SK-N-SH (cell line): ENCODE measurements around the gene SHPK. TPM values are rescaled to one million over a fixed set of nuclear protein-coding genes. Genes with fewer than 3 reads are reported as not detected.

Experiments
- CTCF ChIA-PET: fragments of 300-600, 350-600 bp; formaldehyde crosslinking; extraction: SDS; loops from one replicate; lab custom pipeline; 2021; lab: Yijun Ruan, JAX
- POLR2A ChIA-PET: fragments of 350-600 bp; sonication (Branson Sonifier 250); formaldehyde crosslinking; extraction: SDS; loops from one replicate; lab custom pipeline; 2020; ENCODE audit warnings: antibody characterized with exemption, inconsistent platforms; lab: Yijun Ruan, JAX
- DNase-seq: peaks from one replicate; pipeline ENCODE4 v3.0.0; 2012
- H2AFZ ChIP-seq: fragments of 200-600 bp; sonication (generic); 2 replicates; pipeline ENCODE4 v1.8.1; 2016; ENCODE audit warnings: antibody characterized with exemption, mild to moderate bottlenecking, low read depth
- H3F3A ChIP-seq: fragments of 200-600 bp; sonication (generic); replicated peaks from 2 replicates; pipeline ENCODE3; 2016; ENCODE audit warnings: antibody characterized with exemption, mild to moderate bottlenecking; ENCODE audit not compliant: insufficient read depth
- H3K27ac ChIP-seq, 2 experiments: fragments of 200-500 bp in 1 of 2; fragments of 200-600 bp in 1 of 2; sonication (Bioruptor generic) in 1 of 2; sonication (generic), shearing (Covaris generic) in 1 of 2; 2 replicates each; pipeline versions ENCODE4 v1.5.1 to v1.6.1; 2014 to 2016; ENCODE audit warnings: low read depth in 2 of 2, inconsistent platforms in 1 of 2, low read length in 1 of 2, mild to moderate bottlenecking in 1 of 2, mixed read lengths in 1 of 2
- H3K27me3 ChIP-seq: fragments of 200-600 bp; sonication (generic), shearing (Covaris generic); 2 replicates; pipeline ENCODE4 v1.6.1; 2016; ENCODE audit warnings: mixed run types; ENCODE audit not compliant: insufficient read depth
- H3K36me3 ChIP-seq, 2 experiments: fragments of 200-500 bp in 1 of 2; fragments of 200-600 bp in 1 of 2; sonication (Bioruptor generic) in 1 of 2; sonication (generic) in 1 of 2; replicated peaks in 1 of 2; 2 replicates each; pipeline versions ENCODE3 to v1.5.1; 2014 to 2016; ENCODE audit warnings: low read length in 1 of 2, mild to moderate bottlenecking in 1 of 2; ENCODE audit not compliant: insufficient read depth in 2 of 2, control insufficient read depth in 1 of 2
- H3K4me1 ChIP-seq, 2 experiments: fragments of 200-500 bp in 1 of 2; fragments of 200-600 bp in 1 of 2; sonication (Bioruptor generic) in 1 of 2; sonication (generic), shearing (Covaris generic) in 1 of 2; 2 replicates each; pipeline versions ENCODE4 v1.5.1 to v1.6.1; 2014 to 2016; ENCODE audit warnings: low read depth in 1 of 2, low read length in 1 of 2, mixed run types in 1 of 2; ENCODE audit not compliant: insufficient read depth in 2 of 2, control insufficient read depth in 1 of 2
- H3K4me2 ChIP-seq: fragments of 200-600 bp; sonication (generic), shearing (Covaris generic); 2 replicates; pipeline ENCODE4 v1.6.1; 2017; ENCODE audit warnings: mixed run types
- H3K4me3 ChIP-seq, 2 experiments: fragments of 200-500 bp in 1 of 2; fragments of 200-600 bp in 1 of 2; sonication (Bioruptor generic) in 1 of 2; sonication (generic), shearing (Covaris generic) in 1 of 2; 2 replicates each; pipeline versions ENCODE4 v1.5.1 to v1.8.1; 2014 to 2016; ENCODE audit warnings: low read depth in 2 of 2, inconsistent platforms in 1 of 2, low read length in 1 of 2, mild to moderate bottlenecking in 1 of 2, mixed read lengths in 1 of 2, moderate library complexity in 1 of 2
- H3K79me2 ChIP-seq: fragments of 200-600 bp; sonication (generic); 2 replicates; pipeline ENCODE4 v1.8.1; 2017; ENCODE audit warnings: mild to moderate bottlenecking; ENCODE audit not compliant: insufficient read depth
- H3K9ac ChIP-seq: fragments of 200-600 bp; sonication (generic); 2 replicates; pipeline ENCODE4 v1.6.1; 2017; ENCODE audit warnings: mixed run types
- H3K9me2 ChIP-seq: fragments of 200-600 bp; sonication (generic); 2 replicates; pipeline ENCODE4 v1.6.1; 2017; ENCODE audit warnings: mixed run types
- H3K9me3 ChIP-seq: fragments of 200-600 bp; sonication (generic); 2 replicates; pipeline ENCODE4 v1.6.1; 2017; ENCODE audit warnings: mixed run types, mild to moderate bottlenecking, moderate library complexity
- H4K20me1 ChIP-seq: fragments of 200-600 bp; sonication (generic); 2 replicates; pipeline ENCODE4 v1.6.1; 2017; ENCODE audit warnings: mild to moderate bottlenecking, mixed run types; ENCODE audit not compliant: insufficient read depth
- ELF1 ChIP-seq: IDR thresholded peaks from 2 replicates; pipeline ENCODE4 v1.4.0; 2012
- EP300 ChIP-seq, 2 experiments: IDR thresholded peaks; 2 replicates each; pipeline versions ENCODE4 v1.4.0 to v1.6.1; 2012; ENCODE audit warnings: borderline replicate concordance in 1 of 2, low read depth in 1 of 2, low read length in 1 of 2
- FOSL2 ChIP-seq: IDR thresholded peaks from 2 replicates; pipeline ENCODE4 v1.4.0; 2012; ENCODE audit warnings: low read depth, mild to moderate bottlenecking, moderate library complexity, borderline replicate concordance
- FOXJ3 ChIP-seq: sonication (generic); formaldehyde crosslinking; IDR thresholded peaks from 2 replicates; pipeline ENCODE4 v1.5.1; 2020; ENCODE audit warnings: mild to moderate bottlenecking, missing genetic modification reagents
- FOXM1 ChIP-seq: IDR thresholded peaks from 2 replicates; pipeline ENCODE4 v1.4.0; 2012; ENCODE audit warnings: low read depth, mild to moderate bottlenecking
- JUND ChIP-seq: IDR thresholded peaks from 2 replicates; pipeline ENCODE4 v1.4.0; 2012
- MAX ChIP-seq: IDR thresholded peaks from 2 replicates; pipeline ENCODE4 v1.4.0; 2012; ENCODE audit warnings: low read depth
- NFIC ChIP-seq: IDR thresholded peaks from 2 replicates; pipeline ENCODE4 v1.4.0; 2012; ENCODE audit warnings: borderline replicate concordance
- NRF1 ChIP-seq: IDR thresholded peaks from 2 replicates; pipeline ENCODE4 v1.6.1; 2012; ENCODE audit warnings: low read depth, mild to moderate bottlenecking, low read length
- POLR2AphosphoS5 ChIP-seq: IDR thresholded peaks from 2 replicates; pipeline ENCODE4 v1.6.1; 2012; ENCODE audit warnings: low read depth, low read length
- RCOR1 ChIP-seq: fragments of 150-350 bp; IDR thresholded peaks from 2 replicates; pipeline ENCODE4 v1.6.1; 2017; ENCODE audit warnings: antibody characterized with exemption, low read length
- RFX5 ChIP-seq: IDR thresholded peaks from 2 replicates; pipeline ENCODE4 v1.6.1; 2012; ENCODE audit warnings: mild to moderate bottlenecking, improper control_type of control experiment, low read length
- RXRA ChIP-seq: IDR thresholded peaks from 2 replicates; pipeline ENCODE4 v1.4.0; 2012; ENCODE audit warnings: low read depth, mild to moderate bottlenecking, borderline replicate concordance
- SMC3 ChIP-seq: IDR thresholded peaks from 2 replicates; pipeline ENCODE4 v1.6.1; 2012; ENCODE audit warnings: low read depth, low read length, improper control_type of control experiment
- TEAD4 ChIP-seq: IDR thresholded peaks from 2 replicates; pipeline ENCODE4 v1.4.0; 2012; ENCODE audit warnings: mild to moderate bottlenecking, borderline replicate concordance; ENCODE audit not compliant: insufficient read depth
- WGBS: methylation state at CpG from one replicate; pipeline ENCODE4 v1.1.6; 2017; ENCODE audit warnings: low lambda C conversion rate; 5-methylcytosine and 5-hydroxymethylcytosine counted together
- polyA plus RNA-seq, 3 experiments: library from polyadenylated mRNA; depleted of rRNA; stranded (reverse); fragments of >200 nt; gene quantifications; 2 replicates each; pipeline ENCODE4 v1.2.3, GENCODE V29; 2012
- TF ChIP-seq, protein P1 (sequence below): IDR thresholded peaks from 2 replicates; pipeline ENCODE4 v1.4.0; 2012; ENCODE audit warnings: low read depth, borderline replicate concordance
- TF ChIP-seq, protein P2 (sequence below): fragments of 150-350 bp; IDR thresholded peaks from 2 replicates; pipeline ENCODE4 v1.6.1; 2016; ENCODE audit warnings: mild to moderate bottlenecking, low read depth, low read length

SHPK gene
- polyA plus RNA-seq, 1 of the 3 experiments (the other 2 are of a cell fraction) = 9.0 TPM

DNA sequence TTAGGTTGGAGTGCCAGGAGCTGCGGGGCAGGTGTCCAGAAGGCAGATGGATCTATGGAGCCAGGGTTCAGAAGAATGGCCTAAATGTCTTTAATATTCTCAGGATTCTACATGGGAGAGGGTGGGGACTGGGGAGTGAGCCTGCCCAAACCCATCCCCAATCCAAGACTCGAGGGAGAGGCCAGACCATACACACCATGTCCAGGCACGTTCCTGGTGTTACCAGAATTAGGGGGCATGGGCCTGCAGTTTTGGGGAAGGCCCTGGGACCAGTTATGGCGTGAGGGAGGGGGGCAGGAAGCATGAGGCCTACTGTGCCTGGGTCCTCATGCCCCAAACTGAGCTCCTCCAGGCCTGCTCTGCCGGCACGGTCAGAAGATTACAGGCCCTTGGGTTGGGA is 30.5 kb upstream of the SHPK start:
- H3K36me3 ChIP-seq = peaks cover 23 to 25% of the 10 kb centered on the region in 2 experiments
- WGBS = 90% methylated on average over 2 of the region's 6 CpGs
- peak overlapping the region in 1 of 2 experiments; percentile 24; a peak in 1 of 4 replicates for H3K27ac ChIP-seq
- peaks cover 0 to 20% of the 10 kb centered on the region in 2 experiments; a peak in 1 of 4 replicates for H3K4me1 ChIP-seq
- peak overlapping the region; percentile 100 for H3K4me2 ChIP-seq
- ChIA-PET CTCF (interaction anchor here (1.0 to 3.0 kb wide), 5 partner anchors 8 to 618 kb away, joined by 3 to 14 read pairs (median 5); partner anchors contain the start of gene P2RX5), POLR2A (interaction anchor here (0.5 to 2.2 kb wide), 2 partner anchors 30 to 621 kb away, joined by 3 to 10 read pairs; partner anchors contain the start of genes CTNS and SHPK)
- no peaks in the 10 kb centered on the region for H3K27me3 ChIP-seq
- peak overlapping the region; percentile 33; the same call in 1 of the 2 replicates for H3K9ac ChIP-seq
- peaks cover 39% of the 10 kb centered on the region for H4K20me1 ChIP-seq
- H3K79me2 ChIP-seq = peaks cover 62% of the 10 kb centered on the region
- H2AFZ ChIP-seq = no peak overlapping the region
- no peaks in the 10 kb centered on the region for H3K9me2 ChIP-seq
- no peak for DNase-seq
- TF ChIP-seq ELF1 (no peak), EP300 (IDR thresholded peaks at IDR 0.05; ENCODE audit: borderline replicate concordance in 1 of 2, low read depth in 1 of 2, low read length in 1 of 2) (no peak), NFIC (no peak), NRF1 (no peak), POLR2AphosphoS5 (no peak), RFX5 (no peak), TEAD4 (no peak), FOXJ3 (CRISPR knock-in tag) (no peak), SMC3 (no peak), FOSL2 (no peak), MAX (no peak), JUND (no peak), RCOR1 (no peak), FOXM1 (no peak), RXRA (no peak)
- TF ChIP-seq, protein P1, sequence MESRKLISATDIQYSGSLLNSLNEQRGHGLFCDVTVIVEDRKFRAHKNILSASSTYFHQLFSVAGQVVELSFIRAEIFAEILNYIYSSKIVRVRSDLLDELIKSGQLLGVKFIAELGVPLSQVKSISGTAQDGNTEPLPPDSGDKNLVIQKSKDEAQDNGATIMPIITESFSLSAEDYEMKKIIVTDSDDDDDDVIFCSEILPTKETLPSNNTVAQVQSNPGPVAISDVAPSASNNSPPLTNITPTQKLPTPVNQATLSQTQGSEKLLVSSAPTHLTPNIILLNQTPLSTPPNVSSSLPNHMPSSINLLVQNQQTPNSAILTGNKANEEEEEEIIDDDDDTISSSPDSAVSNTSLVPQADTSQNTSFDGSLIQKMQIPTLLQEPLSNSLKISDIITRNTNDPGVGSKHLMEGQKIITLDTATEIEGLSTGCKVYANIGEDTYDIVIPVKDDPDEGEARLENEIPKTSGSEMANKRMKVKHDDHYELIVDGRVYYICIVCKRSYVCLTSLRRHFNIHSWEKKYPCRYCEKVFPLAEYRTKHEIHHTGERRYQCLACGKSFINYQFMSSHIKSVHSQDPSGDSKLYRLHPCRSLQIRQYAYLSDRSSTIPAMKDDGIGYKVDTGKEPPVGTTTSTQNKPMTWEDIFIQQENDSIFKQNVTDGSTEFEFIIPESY = no peak
- TF ChIP-seq, protein P2, sequence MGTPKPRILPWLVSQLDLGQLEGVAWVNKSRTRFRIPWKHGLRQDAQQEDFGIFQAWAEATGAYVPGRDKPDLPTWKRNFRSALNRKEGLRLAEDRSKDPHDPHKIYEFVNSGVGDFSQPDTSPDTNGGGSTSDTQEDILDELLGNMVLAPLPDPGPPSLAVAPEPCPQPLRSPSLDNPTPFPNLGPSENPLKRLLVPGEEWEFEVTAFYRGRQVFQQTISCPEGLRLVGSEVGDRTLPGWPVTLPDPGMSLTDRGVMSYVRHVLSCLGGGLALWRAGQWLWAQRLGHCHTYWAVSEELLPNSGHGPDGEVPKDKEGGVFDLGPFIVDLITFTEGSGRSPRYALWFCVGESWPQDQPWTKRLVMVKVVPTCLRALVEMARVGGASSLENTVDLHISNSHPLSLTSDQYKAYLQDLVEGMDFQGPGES = no peak
- H3F3A ChIP-seq = peaks cover 20% of the 10 kb centered on the region
- no peaks in the 10 kb centered on the region for H3K9me3 ChIP-seq
- peak overlapping the region in 1 of 2 experiments; percentile 96; a peak in 2 of 4 replicates for H3K4me3 ChIP-seq
